ENCODE results near the gene ACTR3. TPM values are rescaled to one million over a fixed set of nuclear protein-coding genes. Genes with fewer than 3 reads are reported as not detected.

ACTR3 gene
- total RNA-seq, 4 donors from 2014 or later: 59.7 to 161 (median 124) TPM

DNA sequence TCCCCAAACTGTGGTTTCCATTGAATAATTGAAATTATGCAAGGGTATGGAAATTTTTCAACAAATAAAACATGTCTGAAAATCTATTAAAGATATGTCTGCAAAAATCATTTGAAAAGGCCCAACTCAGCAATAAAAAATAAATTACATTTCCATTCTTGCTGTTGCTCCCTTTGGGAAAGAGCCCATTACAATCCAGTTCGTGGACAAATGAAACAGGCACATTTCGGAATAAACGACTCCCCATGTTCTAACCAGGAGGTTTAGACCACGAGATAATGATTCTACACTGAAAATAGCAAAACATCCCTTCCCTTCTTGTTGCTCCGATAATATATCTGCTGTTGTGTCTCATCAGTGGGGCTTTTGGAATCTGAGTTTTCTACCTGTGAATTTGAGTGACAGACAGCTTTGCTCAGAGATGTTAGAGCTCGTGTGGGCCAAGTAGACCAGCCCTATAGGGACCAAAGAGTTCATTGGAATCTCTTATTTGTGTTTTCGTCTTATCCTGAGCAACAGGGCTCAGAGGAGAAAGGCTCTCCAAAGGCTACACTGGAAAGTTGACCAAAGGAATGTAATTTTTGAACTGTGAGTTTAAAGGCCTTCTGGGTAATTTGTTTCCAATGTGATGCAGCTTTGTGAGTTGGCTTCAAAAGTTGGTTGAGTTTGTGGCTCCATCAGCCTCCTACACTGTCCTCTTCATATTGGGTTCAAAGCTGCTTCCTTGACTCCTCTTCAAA lies 119.5 kb downstream of the ACTR3 start:
- no peak for TF ChIP-seq CTCF (IDR thresholded peaks at IDR 0.05; ENCODE audit: low read depth)

DNA sequence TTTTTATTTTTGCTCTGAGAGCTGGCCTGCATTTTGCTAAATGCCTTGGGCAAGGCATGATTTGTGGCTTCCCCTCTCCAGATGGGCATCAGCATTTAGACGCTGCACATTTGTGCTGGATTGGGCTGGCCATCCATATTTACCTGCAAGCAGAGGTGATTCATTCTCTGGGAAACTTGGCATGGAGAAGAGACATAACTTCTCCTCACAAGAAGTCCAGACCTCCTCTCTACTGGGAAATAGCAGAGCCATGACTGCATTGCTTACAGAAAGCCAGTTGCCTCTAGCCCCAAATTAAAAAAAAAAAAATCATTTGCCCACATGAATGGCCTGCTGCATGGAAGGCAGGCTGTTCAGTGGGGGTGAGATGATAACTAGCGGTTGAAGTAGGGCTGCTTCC lies 120.1 kb downstream of the ACTR3 start:
- no peak for TF ChIP-seq CTCF (IDR thresholded peaks at IDR 0.05; ENCODE audit: low read depth)

DNA sequence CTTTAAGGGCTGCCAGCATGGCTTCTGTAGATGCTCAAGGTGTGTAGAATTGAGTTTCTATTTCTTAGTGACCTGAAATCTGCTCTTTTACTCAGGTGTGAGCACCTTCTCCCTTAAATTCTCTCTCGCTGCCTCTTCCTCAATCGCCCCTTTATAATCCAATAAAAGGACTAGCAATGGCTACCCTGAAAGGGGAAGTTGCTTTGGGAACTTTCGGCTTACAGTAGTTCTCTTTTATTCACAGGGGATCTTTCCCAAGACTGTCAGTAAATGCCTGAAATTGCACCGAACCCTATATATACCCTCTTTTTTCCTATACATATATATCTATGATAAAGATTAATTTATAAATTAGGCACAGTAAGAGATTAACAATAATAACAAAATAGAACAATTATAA lies 121.8 kb downstream of the ACTR3 start:
- TF ChIP-seq CTCF (IDR thresholded peaks at IDR 0.05; ENCODE audit: low read depth): no peak

Small RNA genes lying within 50 kb of the gene (small RNA-seq; reads per million reads assigned to genes)
- not detected for gene RF00012

Other genes with a start within 250 kb of the ACTR3 start
- 100 to 1,000 TPM in 1 of 4 donors, 10 to 100 TPM in 3; 64.2 to 106 (median 78.8) TPM for gene SLC35F5, start 133.4 kb upstream of the ACTR3 start, total RNA-seq